Activated T-helper 1 cell treated with anti-CD3 and anti-CD28 coated beads, Interleukin-2, amount 50 U/mL, for 16 hours (primary cell): Measurements from ENCODE around the gene PDK4.
"Not testable (repeated sequence)": the region's sequence is repeated elsewhere in the genome, so short reads cannot be mapped to it uniquely, and the experiment has no call there.

Experiments
- DNase-seq, 2 donors: peaks; one replicate each; pipeline ENCODE4 v3.0.0-alpha.2; 2020; ENCODE audit warnings: low read depth in 1 of 2, low spot score in 1 of 2

Gene PDK4

GRCh38 chr7:95605275-95605674, 9.0 kb upstream of the PDK4 start:
- no peak for DNase-seq

GRCh38 chr7:95604811-95605210, 8.5 kb upstream of the PDK4 start:
- DNase-seq, result not testable (repeated sequence)

- not testable (repeated sequence) for DNase-seq
Observed at GRCh38 chr7:95604397-95604796, 8.1 kb upstream of the PDK4 start.

GRCh38 chr7:95602421-95602820, 6.1 kb upstream of the PDK4 start:
- no peak for DNase-seq

GRCh38 chr7:95601316-95601715, 5.0 kb upstream of the PDK4 start:
- DNase-seq, result no peak

- no peak for DNase-seq
Observed at GRCh38 chr7:95599069-95599468, 2.8 kb upstream of the PDK4 start.

GRCh38 chr7:95598511-95598910, 2.2 kb upstream of the PDK4 start:
- no peak for DNase-seq

GRCh38 chr7:95595746-95596197, 544 bp downstream of the PDK4 start:
- DNase-seq, result no peak

GRCh38 chr7:95594185-95594584, 2.1 kb downstream of the PDK4 start:
- DNase-seq, result no peak

GRCh38 chr7:95593343-95593742, 3.0 kb downstream of the PDK4 start:
- no peak for DNase-seq

GRCh38 chr7:95592570-95592969, 3.7 kb downstream of the PDK4 start:
- no peak for DNase-seq

GRCh38 chr7:95590387-95591248, 5.7 kb downstream of the PDK4 start:
- no peak for DNase-seq

GRCh38 chr7:95589766-95590165, 6.5 kb downstream of the PDK4 start:
- no peak for DNase-seq

- no peak for DNase-seq
Observed at GRCh38 chr7:95589031-95589430, 7.3 kb downstream of the PDK4 start.

- DNase-seq, result no peak
Observed at GRCh38 chr7:95586951-95587301, 9.4 kb downstream of the PDK4 start.

- DNase-seq, result no peak
Observed at GRCh38 chr7:95585426-95585789, 10.9 kb downstream of the PDK4 start.

- DNase-seq, result no peak
Observed at GRCh38 chr7:95584769-95585425, 11.4 kb downstream of the PDK4 start.

GRCh38 chr7:95583834-95584621, 12.3 kb downstream of the PDK4 start:
- no peak for DNase-seq

- DNase-seq, result no peak
Observed at GRCh38 chr7:95582578-95583293, 13.6 kb downstream of the PDK4 start.

- no peak for DNase-seq
Observed at GRCh38 chr7:95581467-95581866, 14.8 kb downstream of the PDK4 start.

GRCh38 chr7:95579318-95579717, 17.0 kb downstream of the PDK4 start:
- DNase-seq, result no peak
